Panc1 (cell line): ENCODE results near the gene EPB41L5. TPM values are rescaled to one million over a fixed set of nuclear protein-coding genes. Genes with fewer than 3 reads are reported as not detected.

Source experiments
- ATAC-seq: fragments of 200-7000 bp; cut with Tn5 transposase; 2 replicates; pipeline ENCODE4 v1.9.1; 2020; ENCODE audit warnings: mild to moderate bottlenecking, moderate library complexity
- BruUV-seq: library from RNA; stranded (reverse); fragments of 400-500 nt; replicated peaks from 2 replicates; lab custom pipeline; 2021; lab: Mats Ljungman, UMichigan
- CTCF ChIA-PET: fragments of 300-600 bp; sonication (Branson Sonifier 250); formaldehyde crosslinking; loops from one replicate; lab custom pipeline; 2022; ENCODE audit warnings: antibody characterized with exemption; lab: Charles Lee
- POLR2A ChIA-PET: fragments of 300-600 bp; sonication (Branson Sonifier 250); formaldehyde crosslinking; loops from one replicate; lab custom pipeline; 2022; ENCODE audit warnings: antibody characterized with exemption; lab: Charles Lee
- DNase-seq: peaks from one replicate; pipeline ENCODE4 v3.0.0-alpha.2; 2010; ENCODE audit warnings: low read depth, low spot score
- H3K27ac ChIP-seq: 2 replicates; pipeline ENCODE4 v1.5.1; 2011; ENCODE audit warnings: mild to moderate bottlenecking, low read length, inconsistent platforms
- H3K27me3 ChIP-seq: fragments of 200-500 bp; sonication (Bioruptor generic); 2 replicates; pipeline ENCODE4 v1.6.0; 2014; ENCODE audit warnings: low read length, inconsistent platforms; ENCODE audit not compliant: control insufficient read depth, insufficient read depth
- H3K36me3 ChIP-seq: fragments of 200-500 bp; sonication (Bioruptor generic); 2 replicates; pipeline ENCODE4 v1.5.1; 2014; ENCODE audit warnings: inconsistent platforms, mild to moderate bottlenecking, low read length, moderate library complexity; ENCODE audit not compliant: control insufficient read depth, insufficient read depth
- H3K4me1 ChIP-seq: 2 replicates; pipeline ENCODE4 v1.5.1; 2011; ENCODE audit warnings: inconsistent platforms, mild to moderate bottlenecking, low read length, moderate library complexity; ENCODE audit not compliant: control insufficient read depth, insufficient read depth
- H3K4me3 ChIP-seq, 2 experiments: 2 replicates each; pipeline ENCODE4 v1.5.1; 2011 to 2012; ENCODE audit warnings: low read depth in 2 of 2, low read length in 2 of 2, mild to moderate bottlenecking in 2 of 2, inconsistent platforms in 1 of 2, moderate library complexity in 1 of 2
- H3K9me3 ChIP-seq: fragments of 200-500 bp; sonication (Bioruptor generic); 2 replicates; pipeline ENCODE4 v1.5.1; 2014; ENCODE audit warnings: low read depth, mild to moderate bottlenecking, inconsistent platforms, low read length, moderate library complexity; ENCODE audit not compliant: control insufficient read depth, insufficient read depth
- CTCF ChIP-seq: fragments of 450-650 bp; IDR thresholded peaks from 2 replicates; pipeline ENCODE4 v1.5.1; 2017; ENCODE audit warnings: mild to moderate bottlenecking
- POLR2AphosphoS5 ChIP-seq: IDR thresholded peaks from 2 replicates; pipeline ENCODE4 v1.6.1; 2012; ENCODE audit warnings: mild to moderate bottlenecking, low read depth, low read length, moderate library complexity
- REST ChIP-seq, 2 experiments: IDR thresholded peaks; 2 replicates each; pipeline ENCODE4 v1.6.1; 2011 to 2012; ENCODE audit warnings: low read depth in 2 of 2, control low read depth in 1 of 2, low read length in 1 of 2, mild to moderate bottlenecking in 1 of 2, moderate library complexity in 1 of 2; ENCODE audit not compliant: insufficient read depth in 1 of 2
- SIN3A ChIP-seq: IDR thresholded peaks from 2 replicates; pipeline ENCODE4 v1.6.1; 2012; ENCODE audit warnings: low read depth, mild to moderate bottlenecking, low read length, moderate library complexity, borderline replicate concordance; ENCODE audit not compliant: insufficient read depth
- TCF7L2 ChIP-seq: IDR thresholded peaks from 2 replicates; pipeline ENCODE4 v1.6.1; 2011; ENCODE audit warnings: mild to moderate bottlenecking, low read depth, low read length, inconsistent platforms
- in situ Hi-C: cut with HindIII; loops from 2 replicates; pipeline ENCODE4 v1.10.0; 2016; ENCODE audit warnings: low sequenced_read_pairs, low pct_unique_long_range_greater_than_20kb
- intact Hi-C: fragments of 100-400 bp; cut with micrococcal nuclease; formaldehyde crosslinking; loops from one replicate; pipeline ENCODE4 v1.10.0; 2022; ENCODE audit not compliant: unreplicated experiment
- total RNA-seq: library from RNA; stranded (reverse); gene quantifications from one replicate; pipeline ENCODE4 v1.2.1, GENCODE V29; 2021; ENCODE audit not compliant: unreplicated experiment

The EPB41L5 gene
- total RNA-seq, 1 experiment from 2014 or later: 42.2 TPM

GRCh38 chr2:120108749-120109148 is 95.9 kb downstream of the EPB41L5 start:
- in situ Hi-C loops (no loop called here), intact Hi-C loops (loop anchor here (10.0 kb wide), 1 partner anchor 206 kb away; no protein-coding TSS in a partner anchor)
- no peak for TF ChIP-seq CTCF
- no peak for TF ChIP-seq POLR2AphosphoS5
- TF ChIP-seq REST (IDR thresholded peaks at IDR 0.05; ENCODE audit: insufficient read depth in 1 of 2, low read depth in 2 of 2, low read length in 1 of 2): no peak
- TF ChIP-seq TCF7L2: no peak
- no peak for TF ChIP-seq SIN3A
- BruUV-seq: no TSS peak
- Histone ChIP-seq H3K36me3 (peaks cover 3% of the 10 kb centered on the region), H3K4me3 (no peak overlapping the region), H3K9me3 (no peaks in the 10 kb centered on the region), H3K27me3 (no peaks in the 10 kb centered on the region), H3K27ac (no peak overlapping the region), H3K4me1 (peaks cover 8% of the 10 kb centered on the region)
- POLR2A ChIA-PET: no interaction called here
- no peak for DNase-seq
- ATAC-seq: no peak
- CTCF ChIA-PET: interaction anchor here (0.5 to 1.7 kb wide), 2 partner anchors 66 to 188 kb away, joined by 3 to 11 read pairs; no protein-coding TSS in a partner anchor

- no peak for TF ChIP-seq POLR2AphosphoS5
- TF ChIP-seq CTCF: peak; percentile 55; the same call in 1 of the 2 replicates
- Histone ChIP-seq H3K4me1 (peaks cover 8% of the 10 kb centered on the region), H3K27me3 (no peaks in the 10 kb centered on the region), H3K36me3 (peaks cover 3% of the 10 kb centered on the region), H3K9me3 (no peaks in the 10 kb centered on the region), H3K27ac (no peak overlapping the region; the same call in 1 of the 2 replicates), H3K4me3 (no peak overlapping the region)
- ATAC-seq (0 out of 2 replicates have a peak, but pooled peaks have one; percentile 53), DNase-seq (no peak)
- no TSS peak for BruUV-seq
- in situ Hi-C loops (no loop called here), intact Hi-C loops (loop anchor here (5.0 to 10.0 kb wide), 2 partner anchors 63 to 205 kb away; no protein-coding TSS in a partner anchor)
- ChIA-PET CTCF (interaction anchor here (0.6 to 1.7 kb wide), 3 partner anchors 23 to 204 kb away, joined by 3 to 11 read pairs (median 5); no protein-coding TSS in a partner anchor), POLR2A (interaction anchor here (0.6 kb wide), 1 partner anchor 46 kb away, joined by 9 read pairs; no protein-coding TSS in a partner anchor)
These were observed 96.5 kb downstream of the EPB41L5 start for GRCh38 chr2:120109186-120110061.
